Measurements from ENCODE around the gene NUDT13.
A peak's percentile ranks its signal among the peaks of the same experiment; 100 is the strongest.

The NUDT13 gene

DNA sequence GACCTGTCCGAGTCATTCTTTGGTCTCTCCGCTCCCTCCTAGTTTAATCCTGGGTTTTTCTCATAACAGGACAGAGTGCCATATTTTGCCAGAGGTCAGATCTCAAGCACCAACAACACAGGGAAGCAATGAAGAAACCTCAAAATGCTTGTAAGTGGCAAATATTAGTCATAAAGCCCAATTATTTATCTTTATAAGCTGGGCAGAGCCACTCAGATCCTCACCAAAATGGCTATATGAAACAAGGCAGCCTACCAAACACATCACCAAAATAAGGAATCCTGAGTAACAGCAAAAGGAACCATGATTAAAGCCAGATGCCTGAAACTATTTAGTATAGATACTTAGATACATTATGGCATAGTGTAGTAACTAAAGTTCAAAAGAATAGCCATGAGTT, 52.8 kb downstream of the NUDT13 start:
- no peak for DNase-seq (ENCODE audit: low read depth in 2 of 2)

DNA sequence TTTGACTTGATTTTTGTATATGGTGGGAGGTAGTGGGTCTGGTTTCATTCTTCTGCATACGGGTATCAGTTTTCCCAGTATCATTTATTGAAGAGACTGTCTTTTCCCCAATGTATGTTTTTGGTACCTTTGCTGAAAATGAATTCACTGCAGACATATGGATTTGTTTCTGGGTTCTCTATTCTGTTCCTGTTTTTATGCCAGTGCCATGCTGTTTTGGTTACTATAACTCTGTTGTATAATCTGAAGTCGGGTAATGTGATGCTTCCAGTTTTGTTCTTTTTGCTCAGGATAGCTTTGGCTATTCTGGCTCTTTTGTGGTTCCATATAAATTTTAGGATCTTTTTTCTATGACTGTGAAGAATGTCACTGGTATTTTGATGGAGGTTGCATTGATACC, 56.7 kb downstream of the NUDT13 start:
- DNase-seq (ENCODE audit: low read depth in 2 of 2) = no peak

- DNase-seq (ENCODE audit: low read depth in 2 of 2) = peak; percentile 1 to 7
These were observed 57.2 kb downstream of the NUDT13 start for GRCh38 chr10:73167458-73167782.

- peak; percentile 86 to 91 for DNase-seq (ENCODE audit: low read depth in 2 of 2)
These were observed 57.7 kb downstream of the NUDT13 start, which contains the start of the genes ECD and FAM149B1 for GRCh38 chr10:73167783-73168464. ECD (minus strand) TSS chr10:73168008; CDS start chr10:73163937, 4,071 bp downstream. FAM149B1 (plus strand) TSS chr10:73168119; CDS start chr10:73168340, 221 bp downstream.

DNA sequence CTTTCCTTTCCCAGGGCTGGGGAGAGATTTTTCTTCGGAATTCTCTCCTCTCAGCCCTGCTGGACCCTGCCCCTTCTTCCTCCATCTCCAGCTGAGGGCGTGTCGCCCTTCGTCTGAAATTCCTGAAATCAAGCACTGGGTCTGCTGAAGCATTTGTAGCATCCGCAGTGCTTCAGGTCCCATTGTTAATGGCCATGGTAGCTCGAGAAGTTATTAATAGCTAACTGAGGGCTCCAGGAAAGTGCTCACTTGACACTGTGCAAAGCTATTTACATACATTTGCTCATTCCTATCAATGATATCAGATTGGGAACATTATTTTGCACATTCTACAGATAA, 58.2 kb downstream of the NUDT13 start:
- DNase-seq (ENCODE audit: low read depth in 2 of 2) = no peak

DNA sequence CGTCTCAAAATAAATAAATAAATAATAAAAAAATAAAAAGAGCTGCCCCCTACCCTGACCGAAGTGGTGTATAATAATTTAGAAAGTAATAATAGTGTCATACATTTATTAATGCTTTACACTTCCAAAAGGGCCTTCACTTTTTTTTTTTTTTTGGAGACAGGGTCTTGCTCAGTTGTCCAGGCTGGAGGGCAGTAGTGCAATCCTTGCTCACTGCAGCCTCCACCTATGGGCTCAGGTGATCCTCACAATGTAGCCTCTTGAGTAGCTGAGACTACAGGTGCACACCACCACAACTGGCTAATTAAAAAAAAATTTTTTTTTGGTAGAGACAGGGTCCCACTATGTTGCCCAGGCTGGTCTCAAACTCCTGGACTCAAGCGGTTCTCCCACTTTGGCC, 59.1 kb downstream of the NUDT13 start:
- DNase-seq (ENCODE audit: low read depth in 2 of 2) = no peak

DNA sequence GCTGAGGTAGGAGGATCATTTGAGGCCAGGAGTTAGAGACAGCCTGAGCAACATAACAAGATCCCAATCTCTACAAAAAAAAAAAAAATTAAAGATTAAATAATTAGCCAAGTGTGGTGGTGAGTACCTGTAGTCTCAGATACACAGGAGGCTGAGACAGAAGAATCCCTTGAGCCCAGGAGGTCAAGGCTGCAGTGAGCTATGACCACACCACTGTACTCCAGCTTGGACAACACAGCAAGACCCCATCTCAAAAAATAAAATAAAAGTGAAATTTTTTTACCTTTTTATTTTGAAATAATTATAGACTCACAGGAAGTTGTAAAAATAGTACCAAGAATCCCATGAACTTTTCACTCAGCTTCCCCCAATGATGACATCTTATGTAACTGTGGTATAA, 62.6 kb downstream of the NUDT13 start:
- no peak for DNase-seq (ENCODE audit: low read depth in 2 of 2)

- DNase-seq (ENCODE audit: low read depth in 2 of 2) = no peak
These were observed 64.1 kb downstream of the NUDT13 start for GRCh38 chr10:73174148-73174925.
